Right lobe of liver (tissue), 6 donors: ENCODE results near the gene TAS2R19. TPM values are rescaled to one million over a fixed set of nuclear protein-coding genes. Genes with fewer than 3 reads are reported as not detected.

Experiments used
- ATAC-seq, 4 donors: fragments of 200-7000 bp; cut with Tn5 transposase; one replicate each; pipeline ENCODE4 v1.9.1; 2020; ENCODE audit warnings: mild to moderate bottlenecking in 4 of 4, moderate library complexity in 4 of 4
- DNase-seq, 3 donors: peaks; one replicate each; pipeline ENCODE4 v3.0.0-alpha.2; 2020
- H3K27ac ChIP-seq, 3 donors: fragments of 200-600 bp; one replicate each; pipeline ENCODE4 v1.8.0; 2022
- H3K27me3 ChIP-seq, 2 donors: fragments of 200-600 bp; one replicate each; pipeline ENCODE4 v1.8.0; 2022
- H3K36me3 ChIP-seq, 4 donors: fragments of 200-600 bp; sonication (generic) in 1 of 4; one replicate each; pipeline versions ENCODE4 v1.5.1 to v1.8.0; 2017 to 2022; ENCODE audit warnings: control low read depth in 1 of 4
- H3K4me1 ChIP-seq, 4 donors: fragments of 200-600 bp; sonication (generic) in 1 of 4; one replicate each; pipeline versions ENCODE4 v1.5.1 to v1.8.0; 2017 to 2022; ENCODE audit warnings: control low read depth in 1 of 4
- H3K4me3 ChIP-seq, 3 donors: fragments of 200-600 bp; one replicate each; pipeline ENCODE4 v1.8.0; 2022
- H3K9me3 ChIP-seq, 4 donors: fragments of 200-600 bp; sonication (generic) in 1 of 4; one replicate each; pipeline versions ENCODE4 v1.5.1 to v1.8.0; 2017 to 2022; ENCODE audit warnings: control low read depth in 1 of 4
- POLR2A ChIP-seq: fragments of 450-650 bp; IDR thresholded peaks from one replicate; pipeline ENCODE4 v1.6.1; 2017; ENCODE audit warnings: antibody characterized with exemption, mild to moderate bottlenecking
- WGBS: methylation state at CpG from one replicate; pipeline ENCODE4 v1.1.6; 2018; ENCODE audit warnings: low coverage, low lambda C conversion rate; ENCODE audit not compliant: insufficient coverage; ENCODE audit errors: missing lambda C conversion rate; 5-methylcytosine and 5-hydroxymethylcytosine counted together
- intact Hi-C, 2 donors: fragments of 100-400 bp; cut with DNase I; formaldehyde crosslinking; loops; one replicate each; pipeline versions ENCODE4 v1.11.2 to v1.14.1; 2022
- total RNA-seq, 6 experiments: library from RNA; depleted of rRNA in 2 of 6; stranded (reverse); fragments of >200 nt in 2 of 6; fragmentation: NEBNext Ultra II Directional in 3 of 6; extraction: Animal tissue kit (Norgen Biotek cat#: 25700) in 3 of 6; gene quantifications; one replicate each; pipeline versions ENCODE4 v1.1.0 to v1.2.4, GENCODE V29; 2016 to 2023
- TF ChIP-seq, protein P1 (sequence below), 4 donors: fragments of 200-600 bp in 3 of 4; fragments of 450-650 bp in 1 of 4; IDR thresholded peaks; one replicate each; pipeline versions ENCODE4 v1.5.1 to v1.8.0; 2016 to 2022; ENCODE audit warnings: antibody characterized with exemption in 4 of 4, mild to moderate bottlenecking in 2 of 4
- donor health status: DM: no; HTN: yes; CAD: no.
- donor health status: DM: no; HTN: no; CAD: no.
- donor health status: DM: no; HTN: no; CAD: no.
- donor health status: DM: no; HTN: yes; CAD: no.
- donor health status: DM: no; HTN: yes; CAD: no.

The TAS2R19 gene
- total RNA-seq, 6 experiments from 2014 or later, result 1.1 to 3.8 (median 1.8) TPM

DNA sequence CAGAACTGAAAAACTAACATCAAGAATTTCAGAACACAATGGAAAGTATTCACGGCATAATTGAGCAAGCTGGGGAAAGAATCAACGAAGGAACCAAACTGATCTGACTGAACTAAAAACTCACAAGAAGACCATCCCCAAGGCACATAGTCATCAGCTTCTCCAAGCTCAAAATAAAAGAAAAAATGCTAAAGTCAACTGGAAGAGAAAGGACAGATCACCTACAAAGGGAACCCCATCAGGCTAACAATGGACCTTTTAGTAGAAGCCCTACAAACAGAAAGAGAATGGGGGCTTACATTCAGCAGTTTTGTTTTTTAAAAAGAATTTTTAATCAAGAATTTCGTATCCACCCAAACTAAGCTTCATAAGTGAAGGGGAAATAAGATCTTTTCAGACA lies 47.5 kb downstream of the TAS2R19 start:
- no peak for TF ChIP-seq POLR2A
- TF ChIP-seq, protein P1, sequence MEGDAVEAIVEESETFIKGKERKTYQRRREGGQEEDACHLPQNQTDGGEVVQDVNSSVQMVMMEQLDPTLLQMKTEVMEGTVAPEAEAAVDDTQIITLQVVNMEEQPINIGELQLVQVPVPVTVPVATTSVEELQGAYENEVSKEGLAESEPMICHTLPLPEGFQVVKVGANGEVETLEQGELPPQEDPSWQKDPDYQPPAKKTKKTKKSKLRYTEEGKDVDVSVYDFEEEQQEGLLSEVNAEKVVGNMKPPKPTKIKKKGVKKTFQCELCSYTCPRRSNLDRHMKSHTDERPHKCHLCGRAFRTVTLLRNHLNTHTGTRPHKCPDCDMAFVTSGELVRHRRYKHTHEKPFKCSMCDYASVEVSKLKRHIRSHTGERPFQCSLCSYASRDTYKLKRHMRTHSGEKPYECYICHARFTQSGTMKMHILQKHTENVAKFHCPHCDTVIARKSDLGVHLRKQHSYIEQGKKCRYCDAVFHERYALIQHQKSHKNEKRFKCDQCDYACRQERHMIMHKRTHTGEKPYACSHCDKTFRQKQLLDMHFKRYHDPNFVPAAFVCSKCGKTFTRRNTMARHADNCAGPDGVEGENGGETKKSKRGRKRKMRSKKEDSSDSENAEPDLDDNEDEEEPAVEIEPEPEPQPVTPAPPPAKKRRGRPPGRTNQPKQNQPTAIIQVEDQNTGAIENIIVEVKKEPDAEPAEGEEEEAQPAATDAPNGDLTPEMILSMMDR (IDR thresholded peaks at IDR 0.05), result no peak
- H3K36me3 ChIP-seq, result no peaks in the 10 kb centered on the region
- 84% methylated on average over 3 of the region's 3 CpGs for WGBS
- H3K27me3 ChIP-seq, result no peaks in the 10 kb centered on the region
- intact Hi-C loops, result no loop called here
- no peak overlapping the region for H3K27ac ChIP-seq
- ATAC-seq (no peak), DNase-seq (no peak)
- no peaks in the 10 kb centered on the region for H3K4me1 ChIP-seq
- H3K9me3 ChIP-seq, result no peaks in the 10 kb centered on the region
- no peak overlapping the region for H3K4me3 ChIP-seq

Other genes with a start within 250 kb of the TAS2R19 start
- not detected for gene TAS2R7, start 220.0 kb downstream of the TAS2R19 start, total RNA-seq
- gene TAS2R8, start 215.3 kb downstream of the TAS2R19 start, total RNA-seq, result not detected
- gene TAS2R9, start 212.5 kb downstream of the TAS2R19 start, total RNA-seq, result not detected
- gene TAS2R10, start 196.3 kb downstream of the TAS2R19 start, total RNA-seq, result under 1 TPM in 3 of 6 experiments, not detected in 3; 0.37 to 0.65 (median 0.39) TPM
- 1 to 10 TPM in 2 of 6 experiments, under 1 TPM in 4; 0.68 to 1.6 (median 0.99) TPM for gene PRR4, start 173.1 kb downstream of the TAS2R19 start, total RNA-seq
- gene PRH1, start 138.4 kb downstream of the TAS2R19 start, total RNA-seq, result 10 to 100 TPM in 3 of 6 experiments, 1 to 10 TPM in 3; 6.7 to 20.3 (median 10.1) TPM
- gene TAS2R13, start 113.1 kb downstream of the TAS2R19 start, total RNA-seq, result 1 to 10 TPM in 2 of 6 experiments, under 1 TPM in 4; 0.51 to 2.4 (median 0.81) TPM
- gene PRH2, start 93.4 kb downstream of the TAS2R19 start, total RNA-seq, result not detected
- 1 to 10 TPM in 3 of 6 experiments, under 1 TPM in 3; 0.81 to 4.2 (median 1.6) TPM for gene TAS2R14, start 83.4 kb downstream of the TAS2R19 start, total RNA-seq
- gene TAS2R50, start 35.7 kb downstream of the TAS2R19 start, total RNA-seq, result 1 to 10 TPM in 2 of 6 experiments, under 1 TPM in 4; 0.60 to 1.7 (median 0.78) TPM
- gene TAS2R20, start 24.3 kb downstream of the TAS2R19 start, total RNA-seq, result 1 to 10 TPM in 4 of 6 experiments, under 1 TPM in 2; 0.46 to 3.0 (median 1.6) TPM
- gene TAS2R31, start 8.8 kb upstream of the TAS2R19 start, total RNA-seq, result 1 to 10 TPM in 5 of 6 experiments, under 1 TPM in 1; 0.95 to 4.9 (median 2.3) TPM
- 1 to 10 TPM in 3 of 6 experiments, under 1 TPM in 3; 0.51 to 2.6 (median 0.88) TPM for gene TAS2R46, start 39.7 kb upstream of the TAS2R19 start, total RNA-seq
- gene TAS2R43, start 69.7 kb upstream of the TAS2R19 start, total RNA-seq, result 1 to 10 TPM in 2 of 6 experiments, under 1 TPM in 3, not detected in 1; 0.37 to 2.8 (median 0.49) TPM
- 1 to 10 TPM; 1.2 to 5.1 (median 2.0) TPM for gene TAS2R30, start 112.0 kb upstream of the TAS2R19 start, total RNA-seq
- 1 to 10 TPM; 5.4 to 9.4 (median 6.3) TPM for gene SMIM10L1, start 148.6 kb upstream of the TAS2R19 start, total RNA-seq
- not detected for gene TAS2R42, start 164.3 kb upstream of the TAS2R19 start, total RNA-seq
- not detected for gene PRB3, start 247.1 kb upstream of the TAS2R19 start, total RNA-seq